ENCODE measurements around the gene BTNL2. TPM values are rescaled to one million over a fixed set of nuclear protein-coding genes. Genes with fewer than 3 reads are reported as not detected.
A peak's percentile ranks its signal among the peaks of the same experiment; 100 is the strongest.
"Not testable (repeated sequence)": the region's sequence is repeated elsewhere in the genome, so short reads cannot be mapped to it uniquely, and the experiment has no call there.

The BTNL2 gene, protein sequence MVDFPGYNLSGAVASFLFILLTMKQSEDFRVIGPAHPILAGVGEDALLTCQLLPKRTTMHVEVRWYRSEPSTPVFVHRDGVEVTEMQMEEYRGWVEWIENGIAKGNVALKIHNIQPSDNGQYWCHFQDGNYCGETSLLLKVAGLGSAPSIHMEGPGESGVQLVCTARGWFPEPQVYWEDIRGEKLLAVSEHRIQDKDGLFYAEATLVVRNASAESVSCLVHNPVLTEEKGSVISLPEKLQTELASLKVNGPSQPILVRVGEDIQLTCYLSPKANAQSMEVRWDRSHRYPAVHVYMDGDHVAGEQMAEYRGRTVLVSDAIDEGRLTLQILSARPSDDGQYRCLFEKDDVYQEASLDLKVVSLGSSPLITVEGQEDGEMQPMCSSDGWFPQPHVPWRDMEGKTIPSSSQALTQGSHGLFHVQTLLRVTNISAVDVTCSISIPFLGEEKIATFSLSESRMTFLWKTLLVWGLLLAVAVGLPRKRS
- total RNA-seq (not detected), polyA plus RNA-seq (not detected)

DNA sequence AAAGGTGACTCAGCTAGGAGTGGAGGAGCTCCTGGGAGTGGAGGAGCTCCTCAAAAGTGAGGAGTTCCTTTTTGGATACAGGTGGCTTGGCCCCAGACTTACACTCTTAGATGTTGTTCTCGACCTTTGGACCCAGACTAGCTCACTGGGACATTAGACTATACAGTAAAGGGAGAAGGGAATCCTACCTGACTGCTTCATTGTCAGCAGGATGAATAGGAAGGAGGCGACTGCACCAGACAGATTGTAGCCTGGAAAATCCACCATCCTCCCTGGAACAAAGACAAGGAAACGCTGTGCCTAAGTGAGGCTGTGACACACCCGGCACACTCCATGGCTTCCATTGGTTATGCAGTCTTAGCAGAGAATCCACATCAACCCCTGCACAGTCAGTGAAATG, at the start of gene BTNL2:
TSS of gene BTNL2 (minus strand) at position 325 of the 400 bp plus-strand sequence. CDS start at position 267, 58 bp downstream.
- H3K36me3 ChIP-seq (ENCODE audit: insufficient read depth) = no peaks in the 10 kb centered on the region
- no peak within 1 kb of the TSS for H3K4me3 ChIP-seq (ENCODE audit: low read depth, low read length)
- 68% methylated on average over 4 of the region's 4 CpGs for WGBS
- no peak for DNase-seq (ENCODE audit: extremely low spot score)
- no peaks in the 10 kb centered on the region for H3K4me1 ChIP-seq (ENCODE audit: insufficient read depth)
- no peak within 1 kb of the TSS for H3K27ac ChIP-seq (ENCODE audit: low read depth)

DNA sequence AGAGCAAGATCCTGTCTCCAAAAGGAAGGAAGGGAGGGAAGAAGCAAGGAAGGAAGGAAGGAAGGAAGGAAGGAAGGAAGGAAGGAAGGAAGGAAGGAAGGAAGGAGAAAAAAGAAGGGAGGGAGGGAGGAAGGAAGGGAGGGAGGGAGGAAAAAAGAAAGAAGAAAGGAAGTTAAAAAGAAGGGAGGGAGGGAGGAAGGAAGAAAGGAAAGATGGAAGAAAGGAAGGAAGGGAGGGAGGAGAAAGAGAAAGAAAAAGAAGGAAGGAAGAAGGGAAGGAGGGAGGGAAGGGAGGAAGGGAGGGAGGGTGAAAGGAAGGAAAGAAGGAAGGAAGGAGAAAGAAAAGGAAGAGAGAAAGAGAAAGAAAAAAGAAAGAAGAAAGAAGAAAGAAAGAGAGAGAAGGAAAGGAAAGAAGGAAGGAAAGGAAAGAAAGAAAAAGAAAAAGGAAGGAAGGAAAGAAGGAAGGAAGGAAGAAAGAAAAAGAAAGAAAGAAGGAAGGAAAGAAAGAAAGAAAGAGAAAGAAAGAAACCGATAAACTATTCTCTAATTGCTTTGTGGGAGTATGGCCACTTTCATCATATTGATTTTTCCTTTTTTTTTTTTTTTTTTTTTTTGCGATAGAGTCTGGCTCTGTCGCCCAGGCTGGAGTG, 42.2 kb upstream of the BTNL2 start:
- Histone ChIP-seq H3K27ac (ENCODE audit: low read depth) (no peak overlapping the region), H3K4me3 (ENCODE audit: low read depth, low read length) (no peak overlapping the region), H3K4me1 (ENCODE audit: insufficient read depth) (no peaks in the 10 kb centered on the region), H3K36me3 (ENCODE audit: insufficient read depth) (no peaks in the 10 kb centered on the region)
- 70% methylated on average over 3 of the region's 3 CpGs for WGBS
- DNase-seq (ENCODE audit: extremely low spot score) = no peak

DNA sequence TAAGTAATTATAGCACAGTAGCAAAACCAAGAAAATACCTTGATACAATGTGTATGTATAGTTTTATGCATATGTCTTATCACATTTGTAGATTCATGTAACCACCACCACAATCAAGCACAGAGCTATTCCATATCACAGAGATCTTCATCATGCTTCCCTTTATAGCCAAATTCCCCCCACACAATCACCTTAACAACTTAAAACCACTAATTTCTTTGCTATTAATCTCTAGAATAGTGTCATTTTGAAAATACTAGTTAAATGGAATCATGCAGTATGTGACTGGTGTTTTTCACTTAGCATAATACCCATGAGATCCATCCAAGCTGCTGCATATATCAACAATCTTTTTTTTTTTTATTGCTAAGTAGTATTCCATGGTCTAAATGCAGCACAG, 41.0 kb upstream of the BTNL2 start:
- Histone ChIP-seq H3K4me1 (ENCODE audit: insufficient read depth) (no peaks in the 10 kb centered on the region), H3K4me3 (ENCODE audit: low read depth, low read length) (no peak overlapping the region), H3K36me3 (ENCODE audit: insufficient read depth) (no peaks in the 10 kb centered on the region), H3K27ac (ENCODE audit: low read depth) (no peak overlapping the region)
- DNase-seq (ENCODE audit: extremely low spot score) = no peak

DNA sequence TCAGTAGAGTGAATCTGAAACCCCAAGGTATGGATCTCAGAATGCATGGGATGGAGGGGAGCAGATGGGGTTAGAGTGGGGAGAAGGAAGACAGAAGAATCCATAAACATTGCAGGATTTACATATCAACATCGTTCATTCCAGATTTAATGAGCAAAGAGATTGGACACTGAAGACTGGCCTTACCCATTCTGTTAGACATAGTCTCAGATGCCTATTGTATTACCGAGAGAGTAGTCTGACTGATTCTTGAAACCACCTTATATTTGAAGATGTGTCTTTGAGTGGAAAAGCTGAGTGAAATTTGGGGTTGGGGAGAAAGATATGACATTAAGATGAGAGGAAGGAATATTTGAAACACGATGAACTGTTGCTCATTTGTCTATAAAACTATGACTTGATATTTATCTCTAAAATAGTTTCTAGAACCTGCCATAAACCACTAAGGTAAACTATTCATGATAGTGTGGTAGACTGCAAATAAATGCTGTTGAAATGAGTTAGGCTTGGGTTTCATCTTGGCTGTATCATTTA, 38.4 kb upstream of the BTNL2 start:
- H3K36me3 ChIP-seq (ENCODE audit: insufficient read depth) = no peaks in the 10 kb centered on the region
- no peaks in the 10 kb centered on the region for H3K4me1 ChIP-seq (ENCODE audit: insufficient read depth)
- DNase-seq (ENCODE audit: extremely low spot score) = no peak
- no peak overlapping the region for H3K27ac ChIP-seq (ENCODE audit: low read depth)
- H3K4me3 ChIP-seq (ENCODE audit: low read depth, low read length) = no peak overlapping the region
- WGBS = 57% methylated on average over 3 of the region's 3 CpGs

DNA sequence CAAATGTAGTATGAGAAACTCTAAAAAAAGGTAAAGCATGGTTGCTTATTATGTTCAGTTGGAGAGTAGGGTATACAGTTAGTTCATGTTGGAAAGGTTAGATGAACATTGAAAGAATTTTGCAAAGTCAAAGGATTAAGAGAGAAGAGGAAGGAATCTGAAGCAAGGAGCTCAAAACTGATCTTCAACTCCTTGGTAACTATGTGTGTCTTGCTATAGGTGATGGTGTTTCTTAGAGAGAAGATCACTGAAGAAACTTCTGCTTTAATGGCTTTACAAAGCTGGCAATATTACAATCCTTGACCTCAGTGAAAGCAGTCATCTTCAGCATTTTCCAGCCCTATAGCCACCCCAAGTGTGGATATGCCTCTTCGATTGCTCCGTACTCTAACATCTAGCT, 37.5 kb upstream of the BTNL2 start:
- no peak overlapping the region for H3K27ac ChIP-seq (ENCODE audit: low read depth)
- H3K4me3 ChIP-seq (ENCODE audit: low read depth, low read length) = no peak overlapping the region
- WGBS = 94% methylated on average over 2 of the region's 2 CpGs
- H3K4me1 ChIP-seq (ENCODE audit: insufficient read depth) = no peaks in the 10 kb centered on the region
- no peak for DNase-seq (ENCODE audit: extremely low spot score)
- no peaks in the 10 kb centered on the region for H3K36me3 ChIP-seq (ENCODE audit: insufficient read depth)

DNA sequence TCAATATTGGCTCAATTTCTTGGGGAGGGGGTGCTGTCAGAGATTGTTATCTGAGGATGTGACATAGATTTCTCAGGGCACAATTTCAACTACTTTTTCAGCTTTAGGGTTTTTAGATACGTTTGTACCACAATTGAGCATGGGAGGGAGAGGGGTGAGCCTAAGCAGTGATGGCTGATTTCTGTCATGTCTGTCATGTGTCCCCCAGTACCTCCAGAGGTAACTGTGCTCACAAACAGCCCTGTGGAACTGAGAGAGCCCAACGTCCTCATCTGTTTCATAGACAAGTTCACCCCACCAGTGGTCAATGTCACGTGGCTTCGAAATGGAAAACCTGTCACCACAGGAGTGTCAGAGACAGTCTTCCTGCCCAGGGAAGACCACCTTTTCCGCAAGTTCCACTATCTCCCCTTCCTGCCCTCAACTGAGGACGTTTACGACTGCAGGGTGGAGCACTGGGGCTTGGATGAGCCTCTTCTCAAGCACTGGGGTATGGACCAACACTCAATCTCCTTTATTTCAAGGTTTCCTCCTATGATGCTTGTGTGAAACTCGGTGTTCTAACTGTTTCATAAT, 36.1 kb upstream of the BTNL2 start:
- 74% methylated on average over 8 of the region's 8 CpGs for WGBS
- no peaks in the 10 kb centered on the region for H3K36me3 ChIP-seq (ENCODE audit: insufficient read depth)
- H3K4me1 ChIP-seq (ENCODE audit: insufficient read depth) = no peaks in the 10 kb centered on the region
- DNase-seq (ENCODE audit: extremely low spot score) = no peak
- H3K27ac ChIP-seq (ENCODE audit: low read depth) = no peak overlapping the region
- no peak overlapping the region for H3K4me3 ChIP-seq (ENCODE audit: low read depth, low read length)

DNA sequence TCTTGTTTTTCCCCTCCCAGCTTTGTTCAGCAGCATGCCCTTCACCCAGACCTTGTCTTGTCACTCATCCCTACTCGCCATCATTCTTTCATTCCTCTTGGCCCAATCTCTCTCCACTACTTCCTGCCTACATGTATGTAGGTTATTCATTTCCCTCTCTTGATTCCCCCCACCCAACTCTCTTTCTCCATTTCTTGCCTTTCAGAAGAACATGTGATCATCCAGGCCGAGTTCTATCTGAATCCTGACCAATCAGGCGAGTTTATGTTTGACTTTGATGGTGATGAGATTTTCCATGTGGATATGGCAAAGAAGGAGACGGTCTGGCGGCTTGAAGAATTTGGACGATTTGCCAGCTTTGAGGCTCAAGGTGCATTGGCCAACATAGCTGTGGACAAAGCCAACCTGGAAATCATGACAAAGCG, 35.3 kb upstream of the BTNL2 start:
- no peak overlapping the region for H3K4me3 ChIP-seq (ENCODE audit: low read depth, low read length)
- no peaks in the 10 kb centered on the region for H3K36me3 ChIP-seq (ENCODE audit: insufficient read depth)
- H3K4me1 ChIP-seq (ENCODE audit: insufficient read depth) = no peaks in the 10 kb centered on the region
- no peak overlapping the region for H3K27ac ChIP-seq (ENCODE audit: low read depth)
- WGBS = 85% methylated on average over 7 of the region's 7 CpGs
- no peak for DNase-seq (ENCODE audit: extremely low spot score)

DNA sequence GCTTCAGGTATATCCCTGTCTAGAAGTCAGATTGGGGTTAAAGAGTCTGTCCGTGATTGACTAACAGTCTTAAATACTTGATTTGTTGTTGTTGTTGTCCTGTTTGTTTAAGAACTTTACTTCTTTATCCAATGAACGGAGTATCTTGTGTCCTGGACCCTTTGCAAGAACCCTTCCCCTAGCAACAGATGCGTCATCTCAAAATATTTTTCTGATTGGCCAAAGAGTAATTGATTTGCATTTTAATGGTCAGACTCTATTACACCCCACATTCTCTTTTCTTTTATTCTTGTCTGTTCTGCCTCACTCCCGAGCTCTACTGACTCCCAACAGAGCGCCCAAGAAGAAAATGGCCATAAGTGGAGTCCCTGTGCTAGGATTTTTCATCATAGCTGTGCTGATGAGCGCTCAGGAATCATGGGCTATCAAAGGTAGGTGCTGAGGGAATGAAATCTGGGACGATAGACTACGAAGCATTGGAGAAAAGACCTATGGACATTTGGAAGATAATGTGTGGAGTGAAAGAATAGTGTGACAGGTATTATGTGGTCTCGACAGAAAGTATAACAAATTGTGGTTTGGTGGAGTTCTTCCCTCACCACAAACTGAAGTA, 32.7 kb upstream of the BTNL2 start, which contains the start of gene HLA-DRA:
TSS of gene HLA-DRA (plus strand) at position 286 of the 613 bp plus-strand sequence. CDS start at position 350, 64 bp downstream.
- no peaks in the 10 kb centered on the region for H3K36me3 ChIP-seq (ENCODE audit: insufficient read depth)
- no peak within 1 kb of the TSS for H3K27ac ChIP-seq (ENCODE audit: low read depth)
- H3K4me3 ChIP-seq (ENCODE audit: low read depth, low read length) = peak within 1 kb of the TSS; percentile 15
- 33% methylated on average over 9 of the region's 9 CpGs for WGBS
- H3K4me1 ChIP-seq (ENCODE audit: insufficient read depth) = no peaks in the 10 kb centered on the region
- no peak for DNase-seq (ENCODE audit: extremely low spot score)

DNA sequence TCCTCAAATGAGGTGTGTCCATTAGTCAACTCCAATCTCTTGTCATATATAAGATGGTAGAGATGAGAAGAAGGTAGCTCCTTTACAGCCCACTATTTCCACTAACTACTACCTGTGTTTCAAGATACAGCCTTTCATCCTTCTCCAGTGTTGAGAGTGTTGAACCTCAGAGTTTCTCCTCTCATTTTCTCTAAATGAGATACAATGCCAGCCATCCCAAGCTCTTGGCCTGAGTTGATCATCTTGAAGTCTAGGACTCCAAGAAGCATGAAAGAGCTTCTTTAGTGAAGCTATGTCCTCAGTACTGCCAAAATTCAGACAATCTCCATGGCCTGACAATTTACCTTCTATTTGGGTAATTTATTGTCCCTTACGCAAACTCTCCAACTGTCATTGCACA, 32.2 kb upstream of the BTNL2 start:
- Histone ChIP-seq H3K27ac (ENCODE audit: low read depth) (no peak overlapping the region), H3K4me1 (ENCODE audit: insufficient read depth) (no peaks in the 10 kb centered on the region), H3K4me3 (ENCODE audit: low read depth, low read length) (no peak overlapping the region), H3K36me3 (ENCODE audit: insufficient read depth) (no peaks in the 10 kb centered on the region)
- 94% methylated on average over 1 of the region's 1 CpG for WGBS
- DNase-seq (ENCODE audit: extremely low spot score) = no peak

DNA sequence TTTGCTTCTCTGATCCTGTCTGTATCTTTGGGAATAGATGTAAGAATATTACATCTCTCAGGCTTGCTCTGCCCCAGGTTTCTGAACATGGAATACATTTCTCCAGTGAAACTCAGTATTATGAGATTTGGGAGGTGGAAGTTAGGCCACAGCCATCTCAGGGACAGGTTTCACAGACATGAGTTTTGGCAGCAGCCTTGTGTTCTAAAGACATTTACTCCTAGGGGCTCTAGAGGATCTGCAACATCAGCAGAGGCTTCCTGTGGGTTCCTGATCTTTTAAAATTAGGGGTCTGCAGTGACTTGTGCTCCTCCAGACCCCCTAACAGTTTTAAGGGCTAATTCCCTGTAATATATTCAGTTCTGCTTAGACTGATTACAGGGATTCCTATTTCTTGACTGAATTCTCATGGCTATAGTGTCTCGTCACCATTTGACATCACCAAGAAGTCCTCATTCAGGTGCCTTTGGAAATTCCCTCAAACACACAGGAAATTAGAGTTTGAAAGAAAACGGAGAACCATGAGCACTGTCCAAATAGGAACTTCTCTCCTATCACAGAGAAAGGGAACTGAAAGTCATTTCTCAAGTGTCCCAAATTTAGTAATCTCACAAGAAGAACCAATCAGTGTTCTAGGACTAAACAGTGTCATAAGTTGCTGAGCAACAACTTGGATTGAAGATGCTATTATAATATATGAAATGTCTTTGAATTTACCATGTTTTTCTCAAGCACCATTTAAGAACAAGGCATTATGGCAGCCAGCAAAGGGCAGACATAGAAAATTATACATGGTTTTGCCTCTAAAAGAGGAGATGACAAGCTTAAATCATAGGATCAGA, 30.2 kb upstream of the BTNL2 start:
- Histone ChIP-seq H3K4me3 (ENCODE audit: low read depth, low read length) (no peak overlapping the region), H3K4me1 (ENCODE audit: insufficient read depth) (no peaks in the 10 kb centered on the region), H3K27ac (ENCODE audit: low read depth) (no peak overlapping the region), H3K36me3 (ENCODE audit: insufficient read depth) (no peaks in the 10 kb centered on the region)
- WGBS = 73% methylated on average over 2 of the region's 2 CpGs
- no peak for DNase-seq (ENCODE audit: extremely low spot score)

DNA sequence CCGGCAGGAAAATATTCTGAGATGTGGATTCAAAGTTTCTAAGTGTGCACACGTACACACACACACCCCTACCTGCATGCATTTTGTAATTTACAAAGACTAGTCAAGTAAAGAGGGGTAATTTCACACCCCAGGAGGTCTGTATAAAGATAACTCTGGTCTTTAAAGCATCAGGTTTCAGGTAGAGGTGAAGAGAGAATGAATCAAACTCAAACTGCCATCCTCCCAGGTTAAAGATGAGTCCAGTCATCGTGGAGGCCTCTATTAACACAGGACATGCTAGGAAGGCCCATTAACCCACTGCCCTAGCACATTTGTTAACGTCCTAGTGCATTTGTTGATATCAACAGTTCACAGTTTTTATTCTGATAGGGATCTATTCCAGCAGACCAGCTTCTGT, 29.2 kb upstream of the BTNL2 start:
- no peak for DNase-seq (ENCODE audit: extremely low spot score)
- WGBS = 61% methylated on average over 4 of the region's 4 CpGs
- H3K27ac ChIP-seq (ENCODE audit: low read depth) = no peak overlapping the region
- H3K4me3 ChIP-seq (ENCODE audit: low read depth, low read length) = no peak overlapping the region
- no peaks in the 10 kb centered on the region for H3K36me3 ChIP-seq (ENCODE audit: insufficient read depth)
- no peaks in the 10 kb centered on the region for H3K4me1 ChIP-seq (ENCODE audit: insufficient read depth)

DNA sequence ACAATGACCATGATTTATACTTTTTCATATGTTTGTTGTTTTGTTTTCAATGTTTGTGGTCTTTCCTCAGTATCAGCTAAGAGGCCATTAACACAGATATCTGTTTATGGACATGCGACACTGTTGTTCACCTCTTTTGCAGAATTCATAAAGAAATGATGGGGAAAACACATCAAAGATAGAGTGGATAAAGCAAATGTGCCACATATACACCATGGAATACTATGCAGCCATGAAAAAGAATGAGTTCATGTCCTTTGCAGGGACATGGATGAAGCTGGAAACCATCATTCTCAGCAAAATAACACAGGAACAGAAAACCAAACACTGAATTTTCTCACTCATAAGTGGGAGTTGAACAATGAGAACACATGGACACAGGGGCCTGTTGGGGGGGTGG, 27.0 kb upstream of the BTNL2 start:
- H3K4me1 ChIP-seq (ENCODE audit: insufficient read depth); H3K27ac ChIP-seq (ENCODE audit: low read depth); H3K4me3 ChIP-seq (ENCODE audit: low read depth, low read length); H3K36me3 ChIP-seq (ENCODE audit: insufficient read depth); DNase-seq (ENCODE audit: extremely low spot score): not testable (repeated sequence)
- 95% methylated on average over 1 of the region's 1 CpG for WGBS

DNA sequence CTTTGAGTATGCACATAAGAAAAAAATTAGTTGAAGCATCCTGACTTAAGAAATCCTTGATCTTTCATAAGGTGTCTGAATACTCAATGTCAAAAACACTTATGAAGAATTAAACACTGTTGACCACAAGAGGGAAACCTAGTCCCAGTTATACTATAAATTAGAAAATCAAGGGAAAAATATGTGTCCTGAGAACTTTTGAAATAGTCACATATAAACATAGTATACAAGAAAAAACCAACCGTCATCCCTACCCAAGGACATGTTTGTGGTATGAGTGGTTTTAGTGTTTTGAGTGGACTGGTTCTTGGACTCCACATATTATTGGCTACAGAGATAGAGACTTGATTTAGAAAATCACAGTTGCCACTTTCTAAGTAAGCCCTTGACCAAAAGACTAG, 25.1 kb upstream of the BTNL2 start:
- H3K4me1 ChIP-seq (ENCODE audit: insufficient read depth) = no peaks in the 10 kb centered on the region
- H3K36me3 ChIP-seq (ENCODE audit: insufficient read depth) = no peaks in the 10 kb centered on the region
- H3K27ac ChIP-seq (ENCODE audit: low read depth) = no peak overlapping the region
- no peak for DNase-seq (ENCODE audit: extremely low spot score)
- H3K4me3 ChIP-seq (ENCODE audit: low read depth, low read length) = no peak overlapping the region
- WGBS = 6% methylated on average over 1 of the region's 1 CpG

All from urinary bladder (tissue), 4 donors.